Loucy (cell line): ENCODE results near the gene RIPK4.

Experiments used
- EZH2phosphoT487 ChIP-seq: fragments of 200-600 bp; IDR thresholded peaks from 2 replicates; pipeline ENCODE4 v1.6.1; 2018; ENCODE audit warnings: antibody characterized with exemption, mild to moderate bottlenecking, moderate library complexity, borderline replicate concordance
- TF ChIP-seq, protein P1 (sequence below): fragments of 200-600 bp; sonication (generic); conservative IDR thresholded peaks from 2 replicates; pipeline ENCODE4 v1.5.1; 2014; ENCODE audit warnings: mild to moderate bottlenecking, antibody characterized with exemption, low read length

GRCh38 chr21:41815652-41816582 lies 49.1 kb upstream of the RIPK4 start:
- TF ChIP-seq, protein P1, sequence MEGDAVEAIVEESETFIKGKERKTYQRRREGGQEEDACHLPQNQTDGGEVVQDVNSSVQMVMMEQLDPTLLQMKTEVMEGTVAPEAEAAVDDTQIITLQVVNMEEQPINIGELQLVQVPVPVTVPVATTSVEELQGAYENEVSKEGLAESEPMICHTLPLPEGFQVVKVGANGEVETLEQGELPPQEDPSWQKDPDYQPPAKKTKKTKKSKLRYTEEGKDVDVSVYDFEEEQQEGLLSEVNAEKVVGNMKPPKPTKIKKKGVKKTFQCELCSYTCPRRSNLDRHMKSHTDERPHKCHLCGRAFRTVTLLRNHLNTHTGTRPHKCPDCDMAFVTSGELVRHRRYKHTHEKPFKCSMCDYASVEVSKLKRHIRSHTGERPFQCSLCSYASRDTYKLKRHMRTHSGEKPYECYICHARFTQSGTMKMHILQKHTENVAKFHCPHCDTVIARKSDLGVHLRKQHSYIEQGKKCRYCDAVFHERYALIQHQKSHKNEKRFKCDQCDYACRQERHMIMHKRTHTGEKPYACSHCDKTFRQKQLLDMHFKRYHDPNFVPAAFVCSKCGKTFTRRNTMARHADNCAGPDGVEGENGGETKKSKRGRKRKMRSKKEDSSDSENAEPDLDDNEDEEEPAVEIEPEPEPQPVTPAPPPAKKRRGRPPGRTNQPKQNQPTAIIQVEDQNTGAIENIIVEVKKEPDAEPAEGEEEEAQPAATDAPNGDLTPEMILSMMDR = no peak
- no peak for TF ChIP-seq EZH2phosphoT487
